ENCODE measurements around the gene GRK1.

DNA sequence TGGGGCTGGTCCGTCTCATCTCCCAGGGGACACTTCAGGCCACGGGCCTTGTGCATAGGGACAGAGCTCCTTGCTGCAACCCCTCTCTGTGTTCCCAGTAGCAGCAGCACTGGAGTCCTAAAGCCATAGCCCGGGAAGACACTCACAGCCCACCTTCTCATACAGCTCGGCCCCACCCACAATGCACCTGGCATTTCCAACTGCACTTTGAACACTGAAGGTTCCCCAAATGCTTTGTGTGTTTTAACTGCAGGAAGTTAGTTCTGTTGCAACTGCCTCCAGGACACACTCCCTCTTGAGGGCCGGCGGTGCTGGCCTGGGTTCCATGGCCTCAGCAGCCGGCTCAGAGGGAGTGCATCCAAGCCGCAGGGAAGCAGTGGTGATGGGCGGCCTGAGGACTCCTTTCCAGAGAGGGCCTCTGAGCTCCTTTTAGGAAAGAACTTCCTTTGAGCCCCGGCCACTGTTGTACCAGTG, 69.3 kb downstream of the GRK1 start:
- TF ChIP-seq ZNF266 (tag by site-specific recombination; IDR thresholded peaks at IDR 0.05; ENCODE audit: low read depth) (no peak), ZNF548 (tag by site-specific recombination; IDR thresholded peaks at IDR 0.05) (no peak), PATZ1 (tag by site-specific recombination; IDR thresholded peaks at IDR 0.05) (no peak), ZNF792 (tag by site-specific recombination; IDR thresholded peaks at IDR 0.05) (no peak), PRDM2 (tag by site-specific recombination; IDR thresholded peaks at IDR 0.05; ENCODE audit: borderline replicate concordance) (no peak), ZNF623 (tag by site-specific recombination; IDR thresholded peaks at IDR 0.05) (no peak), ZNF394 (tag by site-specific recombination; IDR thresholded peaks at IDR 0.05; ENCODE audit: borderline replicate concordance) (no peak), GLI4 (tag by site-specific recombination; IDR thresholded peaks at IDR 0.05) (no peak), ZNF558 (tag by site-specific recombination; IDR thresholded peaks at IDR 0.05) (no peak), PBX3 (CRISPR knock-in tag; IDR thresholded peaks at IDR 0.05) (no peak), ZNF664 (tag by site-specific recombination; IDR thresholded peaks at IDR 0.05) (no peak), ZBTB7A (tag by site-specific recombination; IDR thresholded peaks at IDR 0.05; ENCODE audit: low read depth) (no peak)
- TF ChIP-seq, protein P1, sequence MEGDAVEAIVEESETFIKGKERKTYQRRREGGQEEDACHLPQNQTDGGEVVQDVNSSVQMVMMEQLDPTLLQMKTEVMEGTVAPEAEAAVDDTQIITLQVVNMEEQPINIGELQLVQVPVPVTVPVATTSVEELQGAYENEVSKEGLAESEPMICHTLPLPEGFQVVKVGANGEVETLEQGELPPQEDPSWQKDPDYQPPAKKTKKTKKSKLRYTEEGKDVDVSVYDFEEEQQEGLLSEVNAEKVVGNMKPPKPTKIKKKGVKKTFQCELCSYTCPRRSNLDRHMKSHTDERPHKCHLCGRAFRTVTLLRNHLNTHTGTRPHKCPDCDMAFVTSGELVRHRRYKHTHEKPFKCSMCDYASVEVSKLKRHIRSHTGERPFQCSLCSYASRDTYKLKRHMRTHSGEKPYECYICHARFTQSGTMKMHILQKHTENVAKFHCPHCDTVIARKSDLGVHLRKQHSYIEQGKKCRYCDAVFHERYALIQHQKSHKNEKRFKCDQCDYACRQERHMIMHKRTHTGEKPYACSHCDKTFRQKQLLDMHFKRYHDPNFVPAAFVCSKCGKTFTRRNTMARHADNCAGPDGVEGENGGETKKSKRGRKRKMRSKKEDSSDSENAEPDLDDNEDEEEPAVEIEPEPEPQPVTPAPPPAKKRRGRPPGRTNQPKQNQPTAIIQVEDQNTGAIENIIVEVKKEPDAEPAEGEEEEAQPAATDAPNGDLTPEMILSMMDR (tag by site-specific recombination; IDR thresholded peaks at IDR 0.05), result no peak
- TF ChIP-seq, protein P2, sequence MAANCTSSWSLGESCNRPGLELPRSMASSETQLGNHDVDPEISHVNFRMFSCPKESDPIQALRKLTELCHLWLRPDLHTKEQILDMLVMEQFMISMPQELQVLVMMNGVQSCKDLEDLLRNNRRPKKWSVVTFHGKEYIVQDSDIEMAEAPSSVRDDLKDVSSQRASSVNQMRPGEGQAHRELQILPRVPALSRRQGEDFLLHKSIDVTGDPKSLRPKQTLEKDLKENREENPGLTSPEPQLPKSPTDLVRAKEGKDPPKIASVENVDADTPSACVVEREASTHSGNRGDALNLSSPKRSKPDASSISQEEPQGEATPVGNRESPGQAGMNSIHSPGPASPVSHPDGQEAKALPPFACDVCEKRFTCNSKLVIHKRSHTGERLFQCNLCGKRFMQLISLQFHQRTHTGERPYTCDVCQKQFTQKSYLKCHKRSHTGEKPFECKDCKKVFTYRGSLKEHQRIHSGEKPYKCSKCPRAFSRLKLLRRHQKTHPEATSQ (tag by site-specific recombination; IDR thresholded peaks at IDR 0.05), result no peak

Measured in HEK293 (cell line).